ENCODE data around the gene ELK1. TPM values are rescaled to one million over a fixed set of nuclear protein-coding genes. Genes with fewer than 3 reads are reported as not detected.
"Not testable (repeated sequence)": the region's sequence is repeated elsewhere in the genome, so short reads cannot be mapped to it uniquely, and the experiment has no call there.

ELK1 gene
- 10 to 100 TPM; 51.4 to 57.4 TPM for total RNA-seq

GRCh38 chrX:47650164-47651042 is at the start of gene ELK1:
Gene ELK1, minus strand, starts transcription at chrX:47650563. Its CDS starts 9,122 bp downstream, at chrX:47641441.
- CTCF ChIA-PET, result no interaction called here
- peak; percentile 95 for ATAC-seq

GRCh38 chrX:47697181-47697580 is 46.8 kb upstream of the ELK1 start:
- DNase-seq, result no peak
- Mint-ChIP-seq H3K9me3 (ENCODE audit: low read depth) (no peaks in the 10 kb centered on the region), H3K4me1 (no peaks in the 10 kb centered on the region), H3K4me3 (no peak overlapping the region), H3K27me3 (peaks cover 6% of the 10 kb centered on the region), H3K36me3 (no peaks in the 10 kb centered on the region), H3K27ac (no peak overlapping the region)
- no peak for ATAC-seq
- CTCF ChIA-PET, result no interaction called here

More at GRCh38 chrX:47650164-47651042, at the start of gene ELK1:
- peak; percentile 95 for DNase-seq
- H3K27ac Mint-ChIP-seq, result peak within 1 kb of the TSS; percentile 94
- H3K27me3 Mint-ChIP-seq, result no peaks in the 10 kb centered on the region
- H3K36me3 Mint-ChIP-seq, result peaks cover 44% of the 10 kb centered on the region
- peak within 1 kb of the TSS; percentile 87 for H3K4me3 Mint-ChIP-seq
- H3K9me3 Mint-ChIP-seq (ENCODE audit: low read depth), result no peaks in the 10 kb centered on the region
- H3K4me1 Mint-ChIP-seq, result peaks cover 42% of the 10 kb centered on the region

- CTCF ChIA-PET, result no interaction called here
- Mint-ChIP-seq H3K9me3 (ENCODE audit: low read depth) (no peaks in the 10 kb centered on the region), H3K36me3 (no peaks in the 10 kb centered on the region), H3K27me3 (peaks cover 4% of the 10 kb centered on the region), H3K27ac (no peak overlapping the region), H3K4me3 (no peak overlapping the region), H3K4me1 (no peaks in the 10 kb centered on the region)
- no peak for ATAC-seq
- no peak for DNase-seq
These were observed 39.8 kb upstream of the ELK1 start for GRCh38 chrX:47690175-47690574.

- no peak overlapping the region for H3K4me3 Mint-ChIP-seq
- DNase-seq (no peak), ATAC-seq (no peak)
- no peaks in the 10 kb centered on the region for H3K36me3 Mint-ChIP-seq
- no peaks in the 10 kb centered on the region for H3K4me1 Mint-ChIP-seq
- H3K9me3 Mint-ChIP-seq (ENCODE audit: low read depth), result no peaks in the 10 kb centered on the region
- H3K27ac Mint-ChIP-seq, result no peak overlapping the region
- peaks cover 4% of the 10 kb centered on the region for H3K27me3 Mint-ChIP-seq
- CTCF ChIA-PET, result no interaction called here
These were observed 36.9 kb upstream of the ELK1 start for GRCh38 chrX:47687263-47687662.

- Mint-ChIP-seq H3K27ac (no peak overlapping the region), H3K4me1 (no peaks in the 10 kb centered on the region), H3K9me3 (ENCODE audit: low read depth) (no peaks in the 10 kb centered on the region), H3K36me3 (no peaks in the 10 kb centered on the region), H3K27me3 (peaks cover 4% of the 10 kb centered on the region), H3K4me3 (no peak overlapping the region)
- ATAC-seq (no peak), DNase-seq (no peak)
- CTCF ChIA-PET, result interaction anchor here (0.6 kb wide), 1 partner anchor 1167 kb away, joined by 3 read pairs; no protein-coding TSS in a partner anchor
These were observed 33.5 kb upstream of the ELK1 start for GRCh38 chrX:47683829-47684205.

- CTCF ChIA-PET, result no interaction called here
- no peak for ATAC-seq
- Mint-ChIP-seq H3K4me3 (no peak overlapping the region), H3K27ac (no peak overlapping the region), H3K9me3 (ENCODE audit: low read depth) (no peaks in the 10 kb centered on the region), H3K27me3 (peaks cover 4% of the 10 kb centered on the region), H3K4me1 (no peaks in the 10 kb centered on the region), H3K36me3 (no peaks in the 10 kb centered on the region)
- DNase-seq, result no peak
These were observed 32.9 kb upstream of the ELK1 start for GRCh38 chrX:47683184-47683828.

- DNase-seq; H3K36me3 Mint-ChIP-seq; CTCF ChIA-PET; H3K27ac Mint-ChIP-seq; ATAC-seq; H3K4me3 Mint-ChIP-seq; H3K9me3 Mint-ChIP-seq (ENCODE audit: low read depth); H3K27me3 Mint-ChIP-seq; H3K4me1 Mint-ChIP-seq: not testable (repeated sequence)
These were observed 25.8 kb upstream of the ELK1 start for GRCh38 chrX:47675959-47676859.

GRCh38 chrX:47674776-47675175 is 24.4 kb upstream of the ELK1 start:
- CTCF ChIA-PET, result no interaction called here

GRCh38 chrX:47665797-47666196 is 15.4 kb upstream of the ELK1 start:
- ATAC-seq; H3K4me3 Mint-ChIP-seq; H3K9me3 Mint-ChIP-seq (ENCODE audit: low read depth); H3K4me1 Mint-ChIP-seq; H3K36me3 Mint-ChIP-seq; H3K27me3 Mint-ChIP-seq; H3K27ac Mint-ChIP-seq; CTCF ChIA-PET; DNase-seq: not testable (repeated sequence)

More at GRCh38 chrX:47674776-47675175, 24.4 kb upstream of the ELK1 start:
- Mint-ChIP-seq H3K27ac (no peak overlapping the region), H3K4me1 (no peaks in the 10 kb centered on the region), H3K27me3 (no peaks in the 10 kb centered on the region), H3K36me3 (no peaks in the 10 kb centered on the region), H3K4me3 (no peak overlapping the region), H3K9me3 (ENCODE audit: low read depth) (no peaks in the 10 kb centered on the region)
- DNase-seq (no peak), ATAC-seq (no peak)

- DNase-seq, result no peak
- H3K27me3 Mint-ChIP-seq, result no peaks in the 10 kb centered on the region
- CTCF ChIA-PET, result no interaction called here
- no peak for ATAC-seq
- H3K9me3 Mint-ChIP-seq (ENCODE audit: low read depth), result no peaks in the 10 kb centered on the region
- H3K4me1 Mint-ChIP-seq, result peaks cover 12% of the 10 kb centered on the region
- H3K36me3 Mint-ChIP-seq, result peaks cover 1% of the 10 kb centered on the region
- no peak overlapping the region for H3K27ac Mint-ChIP-seq
- no peak overlapping the region for H3K4me3 Mint-ChIP-seq
These were observed 14.4 kb upstream of the ELK1 start for GRCh38 chrX:47664737-47665136.

GRCh38 chrX:47662144-47662657 is 11.8 kb upstream of the ELK1 start:
- peak overlapping the region; percentile 56 for H3K27ac Mint-ChIP-seq
- peaks cover 19% of the 10 kb centered on the region for H3K4me1 Mint-ChIP-seq
- no peaks in the 10 kb centered on the region for H3K27me3 Mint-ChIP-seq
- peaks cover 6% of the 10 kb centered on the region for H3K36me3 Mint-ChIP-seq
- peak; percentile 47 for DNase-seq
- no peaks in the 10 kb centered on the region for H3K9me3 Mint-ChIP-seq (ENCODE audit: low read depth)
- CTCF ChIA-PET, result interaction anchor here (1.0 kb wide), 1 partner anchor 139 kb away, joined by 3 read pairs; no protein-coding TSS in a partner anchor
- H3K4me3 Mint-ChIP-seq, result no peak overlapping the region
- no peak for ATAC-seq

- no peak for DNase-seq
- CTCF ChIA-PET, result no interaction called here
- peaks cover 13% of the 10 kb centered on the region for H3K36me3 Mint-ChIP-seq
- no peaks in the 10 kb centered on the region for H3K9me3 Mint-ChIP-seq (ENCODE audit: low read depth)
- H3K27me3 Mint-ChIP-seq, result no peaks in the 10 kb centered on the region
- H3K4me1 Mint-ChIP-seq, result peaks cover 24% of the 10 kb centered on the region
- no peak overlapping the region for H3K4me3 Mint-ChIP-seq
- no peak for ATAC-seq
- no peak overlapping the region for H3K27ac Mint-ChIP-seq
These were observed 11.2 kb upstream of the ELK1 start for GRCh38 chrX:47661539-47661938.

GRCh38 chrX:47659421-47659726 is 9.0 kb upstream of the ELK1 start:
- DNase-seq (no peak), ATAC-seq (no peak)
- Mint-ChIP-seq H3K9me3 (ENCODE audit: low read depth) (no peaks in the 10 kb centered on the region), H3K4me3 (peak overlapping the region; percentile 85), H3K4me1 (peaks cover 29% of the 10 kb centered on the region), H3K27me3 (no peaks in the 10 kb centered on the region), H3K27ac (peak overlapping the region; percentile 98), H3K36me3 (peaks cover 28% of the 10 kb centered on the region)
- CTCF ChIA-PET, result no interaction called here

Data from activated CD8-positive, alpha-beta memory T cell treated with anti-CD3 and anti-CD28 coated beads, Interleukin-2, amount 10 ng/mL, durations not matched to agents 7 days and 5 days (primary cell).